Activated CD8-positive, alpha-beta T cell treated with anti-CD3 and anti-CD28 coated beads for 36 hours (primary cell): ENCODE results near the gene TRAPPC1. TPM values are rescaled to one million over a fixed set of nuclear protein-coding genes. Genes with fewer than 3 reads are reported as not detected.

Experiments used
- ATAC-seq: fragments of 200-7000 bp; cut with Tn5 transposase; one replicate; pipeline ENCODE4 v1.10.0; 2021; ENCODE audit warnings: mild to moderate bottlenecking, moderate library complexity
- CTCF ChIA-PET: fragments of 350-600 bp; sonication (Branson Sonifier 250); formaldehyde crosslinking; loops from one replicate; lab custom pipeline; 2021; ENCODE audit warnings: antibody characterized with exemption; lab: Charles Lee
- POLR2A ChIA-PET: fragments of 350-600 bp; sonication (Branson Sonifier 250); formaldehyde crosslinking; loops from one replicate; lab custom pipeline; 2021; ENCODE audit warnings: antibody characterized with exemption; lab: Charles Lee
- DNase-seq: peaks from one replicate; pipeline ENCODE4 v3.0.0-alpha.2; 2020
- H3K27ac Mint-ChIP-seq: one replicate; pipeline ENCODE4 v1.8.0; 2021; ENCODE audit warnings: mild to moderate bottlenecking, mixed read lengths
- H3K27me3 Mint-ChIP-seq: one replicate; pipeline ENCODE4 v1.8.0; 2021; ENCODE audit warnings: mixed read lengths
- H3K36me3 Mint-ChIP-seq: one replicate; pipeline ENCODE4 v1.8.0; 2021; ENCODE audit warnings: low read depth, mixed read lengths
- H3K4me1 Mint-ChIP-seq: one replicate; pipeline ENCODE4 v1.8.0; 2021; ENCODE audit warnings: low read depth, mixed read lengths
- H3K4me3 Mint-ChIP-seq: one replicate; pipeline ENCODE4 v1.8.0; 2021; ENCODE audit warnings: mild to moderate bottlenecking, moderate library complexity, mixed read lengths
- H3K9me3 Mint-ChIP-seq: one replicate; pipeline ENCODE4 v1.8.0; 2021; ENCODE audit warnings: mixed read lengths
- intact Hi-C: fragments of 100-400 bp; cut with micrococcal nuclease; formaldehyde crosslinking; loops from one replicate; pipeline ENCODE4 v1.10.0; 2022
- total RNA-seq, 2 experiments: library from RNA; stranded (reverse); gene quantifications; one replicate each; pipeline ENCODE4 v1.2.3, GENCODE V29; 2021
- TF ChIP-seq, protein P1 (sequence below): fragments of 200-600 bp; IDR thresholded peaks from one replicate; pipeline ENCODE4 v1.8.0; 2022; ENCODE audit warnings: antibody characterized with exemption, mild to moderate bottlenecking

Gene TRAPPC1
- total RNA-seq, 2 experiments from 2014 or later, result 140 to 143 TPM

DNA sequence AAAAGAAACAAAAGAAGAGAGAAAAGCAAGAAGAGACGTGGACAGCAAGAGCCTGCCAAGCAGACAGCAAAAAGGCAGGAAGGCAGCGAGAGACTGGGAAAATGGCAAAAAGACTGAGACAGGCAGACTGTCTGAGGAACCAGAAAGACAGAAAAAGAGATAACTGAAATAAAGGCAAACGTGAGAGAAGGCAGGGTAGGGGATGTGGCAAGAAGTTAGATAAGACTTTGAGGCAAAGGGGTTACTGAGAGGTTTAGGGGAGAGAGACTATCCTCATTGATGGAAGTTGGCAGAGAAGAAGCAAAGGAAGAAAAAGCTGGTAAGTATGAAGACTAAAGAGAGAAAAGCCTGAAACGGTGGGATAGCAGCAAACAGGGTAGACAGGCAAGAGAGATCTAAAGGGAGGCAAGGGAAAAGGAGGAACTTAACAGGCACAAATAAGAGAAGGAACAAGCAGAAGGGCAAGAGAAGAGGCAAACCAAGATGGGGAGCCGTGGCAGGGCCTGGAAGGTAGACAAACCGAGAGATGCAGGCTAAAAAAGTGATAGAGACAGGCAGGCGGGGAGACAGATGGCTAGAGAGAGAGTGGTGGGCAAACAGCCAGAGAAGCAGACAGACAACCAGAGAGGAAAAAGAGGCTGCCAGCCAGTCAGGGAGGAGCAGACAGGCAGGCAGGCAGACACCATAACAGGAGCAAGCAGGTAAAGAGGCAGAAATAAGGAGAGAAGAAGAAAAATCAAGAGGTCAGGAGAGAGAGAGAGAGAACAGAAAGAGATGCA lies 50.3 kb downstream of the TRAPPC1 start:
- no peak overlapping the region for H3K4me3 Mint-ChIP-seq
- no peak for DNase-seq
- ChIA-PET CTCF (no interaction called here), POLR2A (no interaction called here)
- no peaks in the 10 kb centered on the region for H3K9me3 Mint-ChIP-seq
- TF ChIP-seq, protein P1, sequence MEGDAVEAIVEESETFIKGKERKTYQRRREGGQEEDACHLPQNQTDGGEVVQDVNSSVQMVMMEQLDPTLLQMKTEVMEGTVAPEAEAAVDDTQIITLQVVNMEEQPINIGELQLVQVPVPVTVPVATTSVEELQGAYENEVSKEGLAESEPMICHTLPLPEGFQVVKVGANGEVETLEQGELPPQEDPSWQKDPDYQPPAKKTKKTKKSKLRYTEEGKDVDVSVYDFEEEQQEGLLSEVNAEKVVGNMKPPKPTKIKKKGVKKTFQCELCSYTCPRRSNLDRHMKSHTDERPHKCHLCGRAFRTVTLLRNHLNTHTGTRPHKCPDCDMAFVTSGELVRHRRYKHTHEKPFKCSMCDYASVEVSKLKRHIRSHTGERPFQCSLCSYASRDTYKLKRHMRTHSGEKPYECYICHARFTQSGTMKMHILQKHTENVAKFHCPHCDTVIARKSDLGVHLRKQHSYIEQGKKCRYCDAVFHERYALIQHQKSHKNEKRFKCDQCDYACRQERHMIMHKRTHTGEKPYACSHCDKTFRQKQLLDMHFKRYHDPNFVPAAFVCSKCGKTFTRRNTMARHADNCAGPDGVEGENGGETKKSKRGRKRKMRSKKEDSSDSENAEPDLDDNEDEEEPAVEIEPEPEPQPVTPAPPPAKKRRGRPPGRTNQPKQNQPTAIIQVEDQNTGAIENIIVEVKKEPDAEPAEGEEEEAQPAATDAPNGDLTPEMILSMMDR, result no peak
- intact Hi-C loops, result no loop called here
- peaks cover 2% of the 10 kb centered on the region for H3K4me1 Mint-ChIP-seq
- no peak for ATAC-seq
- no peak overlapping the region for H3K27ac Mint-ChIP-seq
- H3K36me3 Mint-ChIP-seq, result peaks cover 6% of the 10 kb centered on the region
- no peaks in the 10 kb centered on the region for H3K27me3 Mint-ChIP-seq

Other genes starting within 250 kb of the TRAPPC1 start
- 100 to 1,000 TPM; 129 to 138 TPM for gene TP53, start 244.5 kb downstream of the TRAPPC1 start, total RNA-seq
- gene WRAP53, start 243.5 kb downstream of the TRAPPC1 start, total RNA-seq, result 10 to 100 TPM; 27.5 to 28.6 TPM
- not detected for gene EFNB3, start 226.7 kb downstream of the TRAPPC1 start, total RNA-seq
- gene DNAH2, start 214.2 kb downstream of the TRAPPC1 start, total RNA-seq, result not detected
- 10 to 100 TPM; 49.2 to 53.8 TPM for gene KDM6B, start 97.7 kb downstream of the TRAPPC1 start, total RNA-seq
- 1 to 10 TPM; 2.4 to 2.9 TPM for gene TMEM88, start 76.9 kb downstream of the TRAPPC1 start, total RNA-seq
- 10 to 100 TPM; 72.8 to 77.2 TPM for gene NAA38, start 74.4 kb downstream of the TRAPPC1 start, total RNA-seq
- gene CYB5D1, start 73.9 kb downstream of the TRAPPC1 start, total RNA-seq, result 10 to 100 TPM; 13.5 to 16.2 TPM
- gene CHD3, start 43.2 kb downstream of the TRAPPC1 start, total RNA-seq, result 100 to 1,000 TPM; 130 to 139 TPM
- 1 to 10 TPM; 5.1 to 5.2 TPM for gene RNF227, start 15.7 kb downstream of the TRAPPC1 start, total RNA-seq
- 1 to 10 TPM; 7.2 to 7.6 TPM for gene KCNAB3, start 2.1 kb downstream of the TRAPPC1 start, total RNA-seq
- gene CNTROB, start 260 bp upstream of the TRAPPC1 start, total RNA-seq, result 10 to 100 TPM; 48.4 to 54.1 TPM
- gene GUCY2D, start 70.7 kb upstream of the TRAPPC1 start, total RNA-seq, result not detected
- gene ALOX15B, start 107.1 kb upstream of the TRAPPC1 start, total RNA-seq, result under 1 TPM in 1 of 2 experiments, not detected in 1; 0.16 TPM
- gene ALOX12B, start 155.8 kb upstream of the TRAPPC1 start, total RNA-seq, result 1 to 10 TPM; 4.3 to 5.2 TPM
- under 1 TPM in 1 of 2 experiments, not detected in 1; 0.09 TPM for gene ALOXE3, start 186.6 kb upstream of the TRAPPC1 start, total RNA-seq
- gene HES7, start 192.2 kb upstream of the TRAPPC1 start, total RNA-seq, result 1 to 10 TPM; 4.0 to 4.9 TPM
- gene PER1, start 220.5 kb upstream of the TRAPPC1 start, total RNA-seq, result 100 to 1,000 TPM; 123 to 129 TPM
- 10 to 100 TPM; 30.0 to 33.7 TPM for gene VAMP2, start 231.0 kb upstream of the TRAPPC1 start, total RNA-seq
- 10 to 100 TPM; 33.4 to 35.9 TPM for gene TMEM107, start 244.4 kb upstream of the TRAPPC1 start, total RNA-seq